ENCODE results near the gene TGFA. TPM values are rescaled to one million over a fixed set of nuclear protein-coding genes. Genes with fewer than 3 reads are reported as not detected.

TGFA gene
- total RNA-seq, 2 donors from 2014 or later = 13.5 to 18.5 TPM

DNA sequence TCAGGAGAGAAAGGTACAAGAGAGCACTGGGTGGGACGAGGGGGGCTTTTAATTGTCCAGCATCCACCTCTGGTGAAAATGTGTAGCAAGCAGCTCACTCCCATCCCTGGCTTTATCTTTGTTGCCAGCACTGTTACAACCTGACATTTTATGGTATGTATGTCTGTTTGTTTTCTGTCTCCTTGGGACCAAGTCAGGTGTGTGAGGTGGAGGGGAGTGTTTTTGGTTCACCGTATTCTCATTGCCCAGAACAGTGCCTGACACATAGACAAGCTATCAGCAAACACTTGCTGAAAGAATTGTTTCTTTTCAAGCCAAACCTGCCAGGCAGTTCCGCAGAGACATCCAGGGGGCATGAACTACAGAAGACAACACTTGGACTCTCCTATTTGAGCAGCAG lies 24.7 kb downstream of the TGFA start:
- peak overlapping the region in 3 of 4 donors; percentile 19 to 80 (median 74) for H3K27ac ChIP-seq
- DNase-seq (no peak), ATAC-seq (no peak)
- no peaks in the 10 kb centered on the region for H3K27me3 ChIP-seq
- 47 to 52% methylated on average over 2 to 3 of the region's 3 CpGs for WGBS, 2 donors
- TF ChIP-seq, protein P1, sequence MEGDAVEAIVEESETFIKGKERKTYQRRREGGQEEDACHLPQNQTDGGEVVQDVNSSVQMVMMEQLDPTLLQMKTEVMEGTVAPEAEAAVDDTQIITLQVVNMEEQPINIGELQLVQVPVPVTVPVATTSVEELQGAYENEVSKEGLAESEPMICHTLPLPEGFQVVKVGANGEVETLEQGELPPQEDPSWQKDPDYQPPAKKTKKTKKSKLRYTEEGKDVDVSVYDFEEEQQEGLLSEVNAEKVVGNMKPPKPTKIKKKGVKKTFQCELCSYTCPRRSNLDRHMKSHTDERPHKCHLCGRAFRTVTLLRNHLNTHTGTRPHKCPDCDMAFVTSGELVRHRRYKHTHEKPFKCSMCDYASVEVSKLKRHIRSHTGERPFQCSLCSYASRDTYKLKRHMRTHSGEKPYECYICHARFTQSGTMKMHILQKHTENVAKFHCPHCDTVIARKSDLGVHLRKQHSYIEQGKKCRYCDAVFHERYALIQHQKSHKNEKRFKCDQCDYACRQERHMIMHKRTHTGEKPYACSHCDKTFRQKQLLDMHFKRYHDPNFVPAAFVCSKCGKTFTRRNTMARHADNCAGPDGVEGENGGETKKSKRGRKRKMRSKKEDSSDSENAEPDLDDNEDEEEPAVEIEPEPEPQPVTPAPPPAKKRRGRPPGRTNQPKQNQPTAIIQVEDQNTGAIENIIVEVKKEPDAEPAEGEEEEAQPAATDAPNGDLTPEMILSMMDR (IDR thresholded peaks at IDR 0.05) = no peak
- TF ChIP-seq POLR2A (IDR thresholded peaks at IDR 0.05) = no peak
- H3K4me3 ChIP-seq = no peak overlapping the region
- intact Hi-C loops (cut with DNase I) = no loop called here
- peaks cover 50% of the 10 kb centered on the region for H3K4me1 ChIP-seq
- H3K36me3 ChIP-seq (replicated peaks in 1 of 2; ENCODE audit: insufficient read depth in 1 of 2, low read depth in 2 of 2) = no peaks in the 10 kb centered on the region
- no peaks in the 10 kb centered on the region for H3K9me3 ChIP-seq

DNA sequence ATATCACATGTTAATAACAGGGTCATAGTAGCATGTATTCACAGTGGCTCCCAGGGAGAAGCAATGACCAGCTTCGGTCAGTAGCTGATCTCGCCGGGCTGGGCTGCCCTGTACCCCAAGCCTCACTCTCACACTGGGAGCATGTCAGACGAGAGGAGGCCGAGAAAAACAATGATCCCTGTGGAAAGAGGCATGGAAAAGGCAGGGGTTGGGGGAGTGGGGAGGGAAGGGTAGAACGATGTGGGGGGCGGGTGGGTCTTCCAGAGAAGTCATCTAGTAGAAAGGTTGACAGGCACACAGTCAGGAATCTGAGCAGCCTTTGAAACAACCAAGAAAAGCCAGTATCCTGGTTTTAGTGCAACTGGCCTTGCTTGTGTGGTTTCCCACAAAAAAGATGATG lies 25.4 kb downstream of the TGFA start:
- H3K4me1 ChIP-seq = peaks cover 56% of the 10 kb centered on the region
- no peaks in the 10 kb centered on the region for H3K27me3 ChIP-seq
- WGBS, 2 donors = 51 to 69% methylated on average over 7 of the region's 7 CpGs
- H3K27ac ChIP-seq = peak overlapping the region in 3 of 4 donors; percentile 19 to 80 (median 74)
- H3K9me3 ChIP-seq = no peaks in the 10 kb centered on the region
- no peak for ATAC-seq
- TF ChIP-seq, protein P1 (IDR thresholded peaks at IDR 0.05) = no peak
- TF ChIP-seq POLR2A (IDR thresholded peaks at IDR 0.05) = no peak
- H3K36me3 ChIP-seq (replicated peaks in 1 of 2; ENCODE audit: insufficient read depth in 1 of 2, low read depth in 2 of 2) = no peaks in the 10 kb centered on the region
- no peak overlapping the region for H3K4me3 ChIP-seq
- intact Hi-C loops (cut with DNase I) = no loop called here
- DNase-seq = no peak

DNA sequence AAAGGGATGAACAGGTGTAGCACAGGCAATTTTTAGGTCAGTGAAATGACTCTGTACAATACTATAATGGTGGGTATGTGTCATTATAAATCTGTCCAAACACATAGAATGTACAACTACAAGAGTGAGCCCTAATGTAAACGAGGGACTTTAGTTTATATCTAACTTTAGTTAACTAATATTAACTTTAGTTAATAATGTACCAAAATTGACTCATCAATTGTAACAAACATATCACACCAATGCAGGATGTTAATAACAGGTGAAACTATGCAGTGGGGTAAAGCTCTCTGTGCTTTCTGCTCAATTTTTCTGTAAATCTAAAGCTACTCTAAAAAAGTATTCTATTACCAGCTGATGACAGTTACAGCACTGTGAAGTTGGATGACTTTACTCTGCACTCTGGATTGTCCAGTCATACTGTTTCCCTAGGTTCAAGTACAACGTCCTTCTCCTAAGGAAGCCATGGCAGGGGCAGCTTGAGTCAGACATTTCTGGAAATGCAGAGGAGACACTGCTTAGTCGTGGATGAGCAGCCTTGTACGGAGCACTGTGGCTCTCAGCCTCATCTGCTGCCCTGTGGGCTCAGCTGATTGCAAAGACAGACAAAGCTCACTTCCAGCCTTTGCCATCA lies 26.1 kb downstream of the TGFA start:
- Histone ChIP-seq H3K36me3 (replicated peaks in 1 of 2; ENCODE audit: insufficient read depth in 1 of 2, low read depth in 2 of 2) (no peaks in the 10 kb centered on the region), H3K9me3 (no peaks in the 10 kb centered on the region), H3K4me1 (peaks cover 59% of the 10 kb centered on the region), H3K4me3 (no peak overlapping the region), H3K27me3 (no peaks in the 10 kb centered on the region), H3K27ac (peak overlapping the region in 3 of 4 donors; percentile 19 to 80 (median 74))
- DNase-seq (no peak), ATAC-seq (no peak)
- intact Hi-C loops (cut with DNase I) = no loop called here
- TF ChIP-seq POLR2A (IDR thresholded peaks at IDR 0.05) = peak in 1 of 3 donors; percentile 15
- TF ChIP-seq, protein P1 (IDR thresholded peaks at IDR 0.05) = no peak
- WGBS, 2 donors = 34 to 57% methylated on average over 4 of the region's 4 CpGs

DNA sequence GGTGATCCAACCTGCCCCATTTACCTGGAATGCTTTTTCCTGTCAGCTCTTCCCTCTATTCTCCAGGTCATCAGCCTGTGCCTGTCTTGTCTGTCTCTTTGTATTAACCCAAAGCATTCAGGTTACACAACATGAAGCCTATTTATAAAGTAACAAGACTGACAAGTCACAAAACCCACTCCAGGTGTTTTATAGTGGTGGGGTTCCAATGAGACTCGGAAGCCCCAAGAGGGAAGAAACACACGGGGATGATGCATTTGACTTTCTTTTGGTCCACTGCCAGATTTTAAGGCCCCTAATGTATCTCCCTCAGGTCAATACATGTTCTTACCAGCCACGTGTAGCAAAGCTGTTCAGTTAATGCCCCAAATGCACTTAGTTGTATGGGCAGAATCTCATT lies 27.5 kb downstream of the TGFA start:
- no peak for DNase-seq
- no peak for ATAC-seq
- H3K4me1 ChIP-seq = peaks cover 56% of the 10 kb centered on the region
- H3K27ac ChIP-seq = peak overlapping the region in 3 of 4 donors; percentile 79 to 87 (median 80)
- no peaks in the 10 kb centered on the region for H3K9me3 ChIP-seq
- H3K27me3 ChIP-seq = no peaks in the 10 kb centered on the region
- no peaks in the 10 kb centered on the region for H3K36me3 ChIP-seq (replicated peaks in 1 of 2; ENCODE audit: insufficient read depth in 1 of 2, low read depth in 2 of 2)
- intact Hi-C loops (cut with DNase I) = no loop called here
- H3K4me3 ChIP-seq = no peak overlapping the region
- no peak for TF ChIP-seq POLR2A (IDR thresholded peaks at IDR 0.05)
- TF ChIP-seq, protein P1 (IDR thresholded peaks at IDR 0.05) = no peak
- WGBS, 2 donors = 52 to 56% methylated on average over 3 of the region's 3 CpGs

DNA sequence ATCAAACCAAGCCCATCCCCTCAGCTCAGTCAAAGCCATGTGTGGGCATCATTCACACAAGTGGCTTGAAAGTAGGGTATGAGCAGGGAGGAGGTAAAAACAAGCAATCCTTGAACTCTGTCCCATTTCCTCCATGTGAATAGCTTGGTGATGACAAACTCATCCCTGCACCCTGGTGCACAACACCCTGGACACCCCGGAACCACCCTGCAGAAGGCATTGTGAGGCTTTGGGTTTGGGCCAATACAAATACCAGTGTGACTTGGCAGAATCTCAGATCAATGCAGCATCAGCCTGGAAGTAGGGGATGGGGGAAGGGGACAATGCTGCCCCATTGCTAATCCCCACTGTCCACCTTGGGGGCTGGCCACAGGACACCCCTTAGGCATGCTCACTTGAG lies 28.6 kb downstream of the TGFA start:
- Histone ChIP-seq H3K27ac (peak overlapping the region; percentile 79 to 87 (median 80)), H3K36me3 (replicated peaks in 1 of 2; ENCODE audit: insufficient read depth in 1 of 2, low read depth in 2 of 2) (no peaks in the 10 kb centered on the region), H3K27me3 (no peaks in the 10 kb centered on the region), H3K9me3 (no peaks in the 10 kb centered on the region), H3K4me1 (peaks cover 67% of the 10 kb centered on the region), H3K4me3 (no peak overlapping the region)
- TF ChIP-seq POLR2A (IDR thresholded peaks at IDR 0.05) = no peak
- TF ChIP-seq, protein P1 (IDR thresholded peaks at IDR 0.05) = no peak
- intact Hi-C loops (cut with DNase I) = no loop called here
- ATAC-seq (no peak), DNase-seq (peak in 1 of 4 donors; percentile 35)
- WGBS, 2 donors = 5 to 20% methylated on average over 1 of the region's 1 CpG

Measured in body of pancreas (tissue), 4 donors.